Gastroesophageal sphincter (tissue), 3 donors: Measurements from ENCODE around the gene KIRREL3.

ENCODE experiments used
- POLR2AphosphoS5 ChIP-seq: sonication (generic); formaldehyde crosslinking; IDR thresholded peaks from one replicate; pipeline ENCODE4 v1.6.1; 2017; ENCODE audit warnings: antibody characterized with exemption
- TF ChIP-seq, protein P1 (sequence below), 4 experiments: fragments of 200-600 bp in 2 of 4; fragments of 450-650 bp in 2 of 4; sonication (generic) in 1 of 4; IDR thresholded peaks; one replicate each; pipeline ENCODE4 v1.5.1; 2017 to 2019; ENCODE audit warnings: antibody characterized with exemption in 4 of 4, mild to moderate bottlenecking in 2 of 4, moderate library complexity in 2 of 4

DNA sequence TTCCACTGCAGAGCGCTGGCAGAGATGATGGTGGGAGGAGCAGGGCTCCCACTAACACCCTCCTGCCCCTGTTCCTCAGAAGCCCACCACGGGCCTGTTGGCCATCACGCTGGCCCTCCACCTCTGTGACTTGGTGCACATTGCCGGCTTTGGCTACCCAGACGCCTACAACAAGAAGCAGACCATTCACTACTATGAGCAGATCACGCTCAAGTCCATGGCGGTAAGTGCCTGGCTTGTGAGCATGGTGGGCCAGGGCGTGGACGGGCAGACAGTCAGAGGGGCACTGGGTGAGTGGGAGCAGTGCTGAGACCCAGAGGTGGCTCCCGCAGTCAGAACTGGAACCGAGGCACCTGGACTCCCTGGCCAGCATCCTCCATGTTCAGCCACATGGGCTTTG lies 587.1 kb downstream of the KIRREL3 start:
- TF ChIP-seq, protein P1, sequence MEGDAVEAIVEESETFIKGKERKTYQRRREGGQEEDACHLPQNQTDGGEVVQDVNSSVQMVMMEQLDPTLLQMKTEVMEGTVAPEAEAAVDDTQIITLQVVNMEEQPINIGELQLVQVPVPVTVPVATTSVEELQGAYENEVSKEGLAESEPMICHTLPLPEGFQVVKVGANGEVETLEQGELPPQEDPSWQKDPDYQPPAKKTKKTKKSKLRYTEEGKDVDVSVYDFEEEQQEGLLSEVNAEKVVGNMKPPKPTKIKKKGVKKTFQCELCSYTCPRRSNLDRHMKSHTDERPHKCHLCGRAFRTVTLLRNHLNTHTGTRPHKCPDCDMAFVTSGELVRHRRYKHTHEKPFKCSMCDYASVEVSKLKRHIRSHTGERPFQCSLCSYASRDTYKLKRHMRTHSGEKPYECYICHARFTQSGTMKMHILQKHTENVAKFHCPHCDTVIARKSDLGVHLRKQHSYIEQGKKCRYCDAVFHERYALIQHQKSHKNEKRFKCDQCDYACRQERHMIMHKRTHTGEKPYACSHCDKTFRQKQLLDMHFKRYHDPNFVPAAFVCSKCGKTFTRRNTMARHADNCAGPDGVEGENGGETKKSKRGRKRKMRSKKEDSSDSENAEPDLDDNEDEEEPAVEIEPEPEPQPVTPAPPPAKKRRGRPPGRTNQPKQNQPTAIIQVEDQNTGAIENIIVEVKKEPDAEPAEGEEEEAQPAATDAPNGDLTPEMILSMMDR (IDR thresholded peaks at IDR 0.05): no peak
- TF ChIP-seq POLR2AphosphoS5: no peak
